ENCODE data around the gene IL10RA.
"Not testable (repeated sequence)": the region's sequence is repeated elsewhere in the genome, so short reads cannot be mapped to it uniquely, and the experiment has no call there.

IL10RA gene

GRCh38 chr11:117962826-117963225 is 23.4 kb upstream of the IL10RA start:
- no peak for DNase-seq

- DNase-seq: no peak
Observed at GRCh38 chr11:117966908-117967307, 19.3 kb upstream of the IL10RA start.

- DNase-seq: no peak
Observed at GRCh38 chr11:117969160-117969991, 16.8 kb upstream of the IL10RA start.

GRCh38 chr11:117970400-117971024 is 15.7 kb upstream of the IL10RA start:
- peak in 1 of 2 experiments; percentile 57 for DNase-seq

GRCh38 chr11:117972044-117972443 is 14.2 kb upstream of the IL10RA start:
- no peak for DNase-seq

GRCh38 chr11:117972629-117973502 is 13.3 kb upstream of the IL10RA start:
- no peak for DNase-seq

- DNase-seq: no peak
Observed at GRCh38 chr11:117973503-117973860, 12.7 kb upstream of the IL10RA start.

- no peak for DNase-seq
Observed at GRCh38 chr11:117976445-117976844, 9.7 kb upstream of the IL10RA start.

- no peak for DNase-seq
Observed at GRCh38 chr11:117977029-117977428, 9.2 kb upstream of the IL10RA start.

GRCh38 chr11:117977612-117978264 is 8.5 kb upstream of the IL10RA start:
- not testable (repeated sequence) for DNase-seq

GRCh38 chr11:117978291-117978910 is 7.8 kb upstream of the IL10RA start:
- not testable (repeated sequence) for DNase-seq

GRCh38 chr11:117978991-117979390 is 7.2 kb upstream of the IL10RA start:
- no peak for DNase-seq

- DNase-seq: peak in 1 of 2 experiments; percentile 27
Observed at GRCh38 chr11:117979481-117980211, 6.5 kb upstream of the IL10RA start.

- no peak for DNase-seq
Observed at GRCh38 chr11:117980280-117980679, 5.9 kb upstream of the IL10RA start.

GRCh38 chr11:117980720-117981119 is 5.5 kb upstream of the IL10RA start:
- no peak for DNase-seq

GRCh38 chr11:117983163-117983475 is 3.1 kb upstream of the IL10RA start:
- DNase-seq: no peak

- no peak for DNase-seq
Observed at GRCh38 chr11:117984476-117984875, 1.7 kb upstream of the IL10RA start.

GRCh38 chr11:117986981-117987574 is 884 bp downstream of the IL10RA start:
- DNase-seq: peak; percentile 61 to 74

- no peak for DNase-seq
Observed at GRCh38 chr11:117989351-117990102, 3.3 kb downstream of the IL10RA start.

- no peak for DNase-seq
Observed at GRCh38 chr11:117992136-117992535, 5.9 kb downstream of the IL10RA start.

- DNase-seq: no peak
Observed at GRCh38 chr11:117992620-117993019, 6.4 kb downstream of the IL10RA start.

All from activated CD4-positive, alpha-beta T cell treated with anti-CD3 and anti-CD28 coated beads, Interleukin-2, amount 50 U/mL, for 48 hours (primary cell).